Liver (tissue), 9 donors: Measurements from ENCODE around the gene CILP. TPM values are rescaled to one million over a fixed set of nuclear protein-coding genes. Genes with fewer than 3 reads are reported as not detected.

Experiments
- DNase-seq: peaks from one replicate; pipeline ENCODE4 v3.0.0-alpha.2; 2017; ENCODE audit warnings: low spot score
- H3K27ac ChIP-seq, 2 donors: one replicate each; pipeline ENCODE4 v1.7.0; 2013; ENCODE audit warnings: inconsistent platforms in 2 of 2, low read length in 2 of 2, control low read depth in 1 of 2, low read depth in 1 of 2, mild to moderate bottlenecking in 1 of 2
- H3K27me3 ChIP-seq, 4 donors: one replicate each; pipeline versions ENCODE4 v1.6.1 to v1.7.0; 2013; ENCODE audit warnings: low read length in 3 of 4, inconsistent platforms in 1 of 4, mild to moderate bottlenecking in 1 of 4, moderate library complexity in 1 of 4; ENCODE audit not compliant: control insufficient read depth in 4 of 4, insufficient read depth in 4 of 4
- H3K36me3 ChIP-seq, 4 donors: one replicate each; pipeline versions ENCODE4 v1.6.1 to v1.7.0; 2013; ENCODE audit warnings: low read length in 3 of 4, mild to moderate bottlenecking in 3 of 4, low read depth in 1 of 4, moderate library complexity in 1 of 4; ENCODE audit not compliant: control insufficient read depth in 4 of 4, insufficient read depth in 3 of 4
- H3K4me1 ChIP-seq, 4 donors: one replicate each; pipeline versions ENCODE4 v1.6.1 to v1.7.0; 2013; ENCODE audit warnings: low read length in 3 of 4, mild to moderate bottlenecking in 3 of 4, moderate library complexity in 1 of 4; ENCODE audit not compliant: control insufficient read depth in 4 of 4, insufficient read depth in 4 of 4
- H3K4me3 ChIP-seq, 3 donors: one replicate each; pipeline versions ENCODE4 v1.6.1 to v1.7.0; 2013; ENCODE audit warnings: low read length in 3 of 3, control low read depth in 1 of 3, low read depth in 1 of 3, mild to moderate bottlenecking in 1 of 3
- H3K9ac ChIP-seq, 2 donors: one replicate each; pipeline ENCODE4 v1.7.0; 2013; ENCODE audit warnings: low read length in 2 of 2, mild to moderate bottlenecking in 2 of 2, moderate library complexity in 2 of 2, control low read depth in 1 of 2, low read depth in 1 of 2
- H3K9me3 ChIP-seq, 4 donors: one replicate each; pipeline versions ENCODE4 v1.6.1 to v1.7.0; 2013; ENCODE audit warnings: low read length in 3 of 4; ENCODE audit not compliant: control insufficient read depth in 4 of 4
- CTCF ChIP-seq: fragments of 150-350 bp; IDR thresholded peaks from 2 replicates; pipeline ENCODE4 v1.5.1; 2017; ENCODE audit warnings: improper control_type of control experiment, low read depth, low read length; ENCODE audit not compliant: missing input control
- FOXA1 ChIP-seq: IDR thresholded peaks from 2 replicates; pipeline ENCODE4 v1.6.1; 2016; ENCODE audit warnings: antibody characterized with exemption
- HNF4A ChIP-seq, 2 donors: conservative IDR thresholded peaks; 2 replicates each; pipeline ENCODE4 v1.6.1; 2016; ENCODE audit warnings: antibody characterized with exemption in 2 of 2, mild to moderate bottlenecking in 2 of 2
- HNF4G ChIP-seq: IDR thresholded peaks from 2 replicates; pipeline ENCODE4 v1.6.1; 2016; ENCODE audit warnings: antibody characterized with exemption
- JUND ChIP-seq, 2 donors: IDR thresholded peaks; 2 replicates each; pipeline ENCODE4 v1.6.1; 2016; ENCODE audit warnings: antibody characterized with exemption in 2 of 2
- RAD21 ChIP-seq, 2 donors: IDR thresholded peaks; 2 replicates each; pipeline ENCODE4 v1.6.1; 2016; ENCODE audit warnings: antibody characterized with exemption in 2 of 2, mild to moderate bottlenecking in 2 of 2
- RXRA ChIP-seq, 2 donors: IDR thresholded peaks; 2 replicates each; pipeline ENCODE4 v1.6.1; 2017 to 2018; ENCODE audit warnings: antibody characterized with exemption in 2 of 2, mild to moderate bottlenecking in 1 of 2
- TAF1 ChIP-seq: conservative IDR thresholded peaks from 2 replicates; pipeline ENCODE4 v1.6.1; 2016; ENCODE audit warnings: antibody characterized with exemption, mild to moderate bottlenecking
- WGBS: extraction: QIAGEN DNeasy Blood & Tissue Kit; methylation state at CpG from one replicate; pipeline ENCODE4 v1.1.7; 2013; 5-methylcytosine and 5-hydroxymethylcytosine counted together
- polyA plus RNA-seq, 2 donors: library from polyadenylated mRNA; stranded (reverse) in 1 of 2; unstranded in 1 of 2; fragments of 200-250 nt in 1 of 2; fragments of >200 nt in 1 of 2; fragmentation: Nextera tagmentation in 1 of 2; extraction: Ambion mirVana in 1 of 2; gene quantifications; one replicate each; pipeline versions ENCODE4 v1.2.1 to v1.2.3, GENCODE V29; 2013 to 2015
- total RNA-seq, 2 donors: library from RNA; depleted of rRNA; stranded (reverse); fragments of >200 nt; gene quantifications; one replicate each; pipeline ENCODE4 v1.2.3, GENCODE V29; 2014
- TF ChIP-seq, protein P1 (sequence below): IDR thresholded peaks from 2 replicates; pipeline ENCODE4 v1.6.1; 2016; ENCODE audit warnings: antibody characterized with exemption
- TF ChIP-seq, protein P2 (sequence below): IDR thresholded peaks from 2 replicates; pipeline ENCODE4 v1.6.1; 2016; ENCODE audit warnings: antibody characterized with exemption
- TF ChIP-seq, protein P3 (sequence below): IDR thresholded peaks from 2 replicates; pipeline ENCODE4 v1.6.1; 2016; ENCODE audit warnings: antibody characterized with exemption, mild to moderate bottlenecking
- donor health status: healthy.
- donor health status: healthy.
- donor health status: healthy.
- donor health status: healthy.
- donor health status: healthy.

CILP gene
- total and polyA plus RNA-seq, 4 donors, result 0.28 to 2.6 (median 0.44) TPM

DNA sequence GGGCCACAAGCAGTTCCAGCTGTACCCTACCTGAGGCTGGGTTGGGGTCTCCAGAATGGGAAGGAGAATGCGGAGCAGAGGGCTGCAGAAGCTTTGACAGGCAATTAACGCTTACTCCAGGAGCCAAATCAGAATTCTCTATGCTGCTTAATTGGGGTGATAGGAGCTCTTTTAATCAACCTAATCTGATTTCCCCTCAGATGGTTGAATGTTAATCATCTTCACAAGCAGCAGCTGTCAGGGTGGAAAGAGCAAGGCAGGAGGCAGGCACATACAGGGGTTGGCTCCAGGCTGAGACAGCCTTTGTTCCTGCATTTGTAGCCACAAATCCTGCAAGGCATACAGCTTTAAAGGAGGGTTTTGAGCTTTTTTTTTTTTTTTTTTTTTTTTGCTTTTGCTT lies 2.6 kb downstream of the CILP start:
- H3K4me1 ChIP-seq, result no peaks in the 10 kb centered on the region
- no peak overlapping the region for H3K27ac ChIP-seq
- no peak overlapping the region for H3K9ac ChIP-seq
- WGBS, result 96% methylated on average over 2 of the region's 2 CpGs
- H3K9me3 ChIP-seq, result no peaks in the 10 kb centered on the region
- TF ChIP-seq, protein P1, sequence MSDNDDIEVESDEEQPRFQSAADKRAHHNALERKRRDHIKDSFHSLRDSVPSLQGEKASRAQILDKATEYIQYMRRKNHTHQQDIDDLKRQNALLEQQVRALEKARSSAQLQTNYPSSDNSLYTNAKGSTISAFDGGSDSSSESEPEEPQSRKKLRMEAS, result no peak
- TF ChIP-seq HNF4G, result no peak
- no peak for TF ChIP-seq RXRA (IDR thresholded peaks at IDR 0.05)
- TF ChIP-seq JUND (IDR thresholded peaks at IDR 0.05), result no peak
- TF ChIP-seq CTCF, result no peak
- TF ChIP-seq, protein P2, sequence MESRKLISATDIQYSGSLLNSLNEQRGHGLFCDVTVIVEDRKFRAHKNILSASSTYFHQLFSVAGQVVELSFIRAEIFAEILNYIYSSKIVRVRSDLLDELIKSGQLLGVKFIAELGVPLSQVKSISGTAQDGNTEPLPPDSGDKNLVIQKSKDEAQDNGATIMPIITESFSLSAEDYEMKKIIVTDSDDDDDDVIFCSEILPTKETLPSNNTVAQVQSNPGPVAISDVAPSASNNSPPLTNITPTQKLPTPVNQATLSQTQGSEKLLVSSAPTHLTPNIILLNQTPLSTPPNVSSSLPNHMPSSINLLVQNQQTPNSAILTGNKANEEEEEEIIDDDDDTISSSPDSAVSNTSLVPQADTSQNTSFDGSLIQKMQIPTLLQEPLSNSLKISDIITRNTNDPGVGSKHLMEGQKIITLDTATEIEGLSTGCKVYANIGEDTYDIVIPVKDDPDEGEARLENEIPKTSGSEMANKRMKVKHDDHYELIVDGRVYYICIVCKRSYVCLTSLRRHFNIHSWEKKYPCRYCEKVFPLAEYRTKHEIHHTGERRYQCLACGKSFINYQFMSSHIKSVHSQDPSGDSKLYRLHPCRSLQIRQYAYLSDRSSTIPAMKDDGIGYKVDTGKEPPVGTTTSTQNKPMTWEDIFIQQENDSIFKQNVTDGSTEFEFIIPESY, result no peak
- TF ChIP-seq, protein P3, sequence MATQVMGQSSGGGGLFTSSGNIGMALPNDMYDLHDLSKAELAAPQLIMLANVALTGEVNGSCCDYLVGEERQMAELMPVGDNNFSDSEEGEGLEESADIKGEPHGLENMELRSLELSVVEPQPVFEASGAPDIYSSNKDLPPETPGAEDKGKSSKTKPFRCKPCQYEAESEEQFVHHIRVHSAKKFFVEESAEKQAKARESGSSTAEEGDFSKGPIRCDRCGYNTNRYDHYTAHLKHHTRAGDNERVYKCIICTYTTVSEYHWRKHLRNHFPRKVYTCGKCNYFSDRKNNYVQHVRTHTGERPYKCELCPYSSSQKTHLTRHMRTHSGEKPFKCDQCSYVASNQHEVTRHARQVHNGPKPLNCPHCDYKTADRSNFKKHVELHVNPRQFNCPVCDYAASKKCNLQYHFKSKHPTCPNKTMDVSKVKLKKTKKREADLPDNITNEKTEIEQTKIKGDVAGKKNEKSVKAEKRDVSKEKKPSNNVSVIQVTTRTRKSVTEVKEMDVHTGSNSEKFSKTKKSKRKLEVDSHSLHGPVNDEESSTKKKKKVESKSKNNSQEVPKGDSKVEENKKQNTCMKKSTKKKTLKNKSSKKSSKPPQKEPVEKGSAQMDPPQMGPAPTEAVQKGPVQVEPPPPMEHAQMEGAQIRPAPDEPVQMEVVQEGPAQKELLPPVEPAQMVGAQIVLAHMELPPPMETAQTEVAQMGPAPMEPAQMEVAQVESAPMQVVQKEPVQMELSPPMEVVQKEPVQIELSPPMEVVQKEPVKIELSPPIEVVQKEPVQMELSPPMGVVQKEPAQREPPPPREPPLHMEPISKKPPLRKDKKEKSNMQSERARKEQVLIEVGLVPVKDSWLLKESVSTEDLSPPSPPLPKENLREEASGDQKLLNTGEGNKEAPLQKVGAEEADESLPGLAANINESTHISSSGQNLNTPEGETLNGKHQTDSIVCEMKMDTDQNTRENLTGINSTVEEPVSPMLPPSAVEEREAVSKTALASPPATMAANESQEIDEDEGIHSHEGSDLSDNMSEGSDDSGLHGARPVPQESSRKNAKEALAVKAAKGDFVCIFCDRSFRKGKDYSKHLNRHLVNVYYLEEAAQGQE, result no peak
- TF ChIP-seq FOXA1, result no peak
- no peak for TF ChIP-seq TAF1
- TF ChIP-seq HNF4A (conservative IDR thresholded peaks at IDR 0.05), result no peak
- TF ChIP-seq RAD21 (IDR thresholded peaks at IDR 0.05), result no peak
- H3K27me3 ChIP-seq, result no peaks in the 10 kb centered on the region
- DNase-seq, result no peak
- H3K36me3 ChIP-seq, result no peaks in the 10 kb centered on the region
- H3K4me3 ChIP-seq, result no peak overlapping the region

- WGBS, result 84% methylated on average over 6 of the region's 6 CpGs
- no peaks in the 10 kb centered on the region for H3K27me3 ChIP-seq
- TF ChIP-seq, protein P3, result no peak
- DNase-seq, result no peak
- no peaks in the 10 kb centered on the region for H3K9me3 ChIP-seq
- H3K4me1 ChIP-seq, result no peaks in the 10 kb centered on the region
- no peak overlapping the region for H3K4me3 ChIP-seq
- H3K27ac ChIP-seq, result no peak overlapping the region
- no peak overlapping the region for H3K9ac ChIP-seq
- no peaks in the 10 kb centered on the region for H3K36me3 ChIP-seq
Measured at GRCh38 chr15:65207280-65207840, 3.9 kb downstream of the CILP start.
